GM19372 (cell line): Measurements from ENCODE around the gene PHF2.

Source experiments
- ATAC-seq: cut with Tn5 transposase; IDR thresholded peaks from one replicate; pipeline ENCODE4 v1.9.1; 2021; ENCODE audit warnings: mild to moderate bottlenecking, low read depth, moderate library complexity; ENCODE audit not compliant: unreplicated experiment

PHF2 gene

DNA sequence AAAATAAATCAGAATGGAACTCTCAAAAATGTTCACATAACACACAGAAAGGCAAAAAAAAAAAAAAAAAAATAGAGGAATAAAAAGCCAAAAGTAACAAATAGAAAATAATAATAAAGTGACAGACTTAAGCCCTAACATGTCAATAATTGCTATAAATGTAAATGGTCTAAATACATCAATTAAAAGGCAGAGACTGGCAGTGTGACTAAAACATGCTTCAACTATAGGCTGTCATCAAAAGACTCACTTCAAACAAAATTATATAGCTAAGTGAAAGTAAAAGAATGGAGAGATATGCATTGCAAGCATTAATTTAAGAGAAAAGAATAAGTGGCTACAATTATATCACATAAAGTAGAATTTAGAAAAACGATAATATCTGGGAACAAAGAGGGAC lies 114.2 kb downstream of the PHF2 start:
- no peak for ATAC-seq

GRCh38 chr9:93693129-93693528 lies 116.7 kb downstream of the PHF2 start:
- no peak for ATAC-seq

DNA sequence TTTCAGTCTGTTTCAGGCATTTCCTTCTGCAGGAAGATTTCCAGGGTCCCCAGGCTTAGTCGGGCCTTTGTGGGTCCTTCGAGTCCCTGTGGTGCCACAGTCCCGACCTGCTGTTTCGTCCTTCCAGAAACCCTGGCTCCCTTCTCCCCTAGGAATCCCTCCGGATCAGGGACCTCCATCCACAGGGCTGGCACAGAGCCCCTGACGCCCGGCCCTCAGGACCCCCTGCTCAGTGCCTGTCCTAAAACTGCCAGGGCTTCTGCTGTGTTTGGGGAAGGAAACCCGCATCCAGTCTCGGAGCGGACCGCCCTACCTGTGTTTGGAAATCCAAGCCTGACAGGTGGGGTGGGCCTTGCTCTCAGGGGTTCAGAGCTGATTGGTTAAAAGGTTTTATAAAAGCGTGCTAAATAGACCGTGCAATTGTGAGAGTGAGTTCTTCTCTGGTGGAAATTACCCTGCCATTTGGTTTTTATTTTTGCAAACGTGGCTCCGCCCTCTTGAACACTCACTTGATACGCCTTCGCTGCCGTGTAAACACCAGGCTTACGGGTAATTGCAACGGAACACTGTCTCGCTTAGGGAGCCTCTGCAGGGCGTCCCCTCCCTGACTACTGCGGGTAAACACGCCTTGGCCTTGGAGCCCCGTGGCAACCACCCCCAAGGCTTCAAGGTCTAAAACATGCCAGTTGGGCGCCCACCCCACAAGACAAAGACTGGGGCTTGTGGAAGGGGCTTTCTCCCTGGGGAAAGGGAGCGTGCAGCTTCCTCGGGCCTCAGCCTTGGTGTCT lies 121.2 kb downstream of the PHF2 start:
- ATAC-seq: no peak

- ATAC-seq: no peak
Measured at GRCh38 chr9:93698140-93698908, 121.9 kb downstream of the PHF2 start.

- no peak for ATAC-seq
Measured at GRCh38 chr9:93699650-93700049, 123.3 kb downstream of the PHF2 start.

DNA sequence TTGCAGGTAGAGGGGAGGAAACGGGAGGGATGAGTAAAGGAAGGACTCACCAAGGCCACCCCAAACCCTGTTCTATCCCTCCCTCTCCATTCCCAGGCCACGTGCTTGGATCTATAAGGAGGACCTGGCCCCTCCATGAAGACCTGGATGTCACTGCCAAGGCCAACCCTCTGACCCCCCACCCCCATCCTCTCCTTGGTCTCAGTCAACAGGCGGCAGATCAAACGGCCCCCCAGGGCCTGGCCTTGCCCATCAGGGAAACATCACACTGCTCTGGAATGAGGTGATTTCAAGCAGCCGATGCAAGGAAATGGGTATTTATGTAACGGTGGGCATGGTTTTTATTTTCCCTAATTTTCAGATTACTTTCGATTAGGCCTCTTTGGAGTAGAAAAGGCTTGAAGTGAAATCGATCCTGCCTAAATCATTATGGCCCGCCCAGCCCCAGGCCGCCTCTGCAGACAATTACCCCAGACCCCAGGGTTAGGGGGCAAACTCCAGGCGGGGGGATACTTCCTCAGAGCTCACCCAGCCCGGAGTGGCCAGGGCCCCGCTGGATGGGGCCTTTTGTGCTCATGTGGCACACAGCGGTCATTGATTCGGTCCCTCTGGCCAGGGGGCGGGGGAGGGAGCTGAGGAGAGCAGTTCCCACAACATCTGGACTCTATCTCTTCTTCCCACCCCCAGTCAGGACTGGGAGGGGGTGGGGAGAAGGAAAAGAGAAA lies 125.3 kb downstream of the PHF2 start:
- no peak for ATAC-seq

- ATAC-seq: no peak
Measured at GRCh38 chr9:93702261-93702660, 125.9 kb downstream of the PHF2 start.

DNA sequence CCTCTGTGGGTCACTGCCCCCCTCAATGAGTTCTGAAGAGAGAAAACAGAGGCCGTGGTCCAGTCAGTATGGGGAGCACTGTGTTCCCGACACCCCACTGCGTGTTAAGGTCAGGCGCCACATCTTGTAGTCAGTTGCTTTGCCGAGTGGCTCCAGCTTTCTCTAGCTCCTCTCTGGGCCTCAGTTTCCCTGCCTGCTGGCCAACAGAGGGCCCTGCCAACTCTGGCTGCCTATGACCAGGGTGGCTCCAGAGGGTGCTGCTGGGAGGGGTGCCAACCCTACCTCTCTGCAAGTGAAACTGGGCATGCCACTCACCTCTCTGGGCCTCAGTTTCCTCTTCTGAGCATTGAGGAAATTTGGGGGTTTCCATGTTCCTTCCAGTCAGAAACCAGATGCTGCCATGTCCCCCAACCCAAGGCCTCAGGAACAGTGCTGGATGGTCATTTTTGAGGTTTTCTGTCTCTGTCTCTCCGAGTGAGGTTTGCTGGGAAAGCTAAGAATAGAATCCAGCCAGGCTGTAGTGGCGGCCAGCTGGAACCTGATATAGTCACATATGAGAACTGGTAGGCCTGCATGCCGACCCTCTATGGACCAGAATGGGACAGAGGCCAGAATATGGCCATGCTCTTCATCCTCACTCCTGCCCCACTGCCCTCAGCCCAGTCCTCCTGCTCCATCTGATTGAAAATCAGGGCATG lies 132.1 kb downstream of the PHF2 start:
- no peak for ATAC-seq

DNA sequence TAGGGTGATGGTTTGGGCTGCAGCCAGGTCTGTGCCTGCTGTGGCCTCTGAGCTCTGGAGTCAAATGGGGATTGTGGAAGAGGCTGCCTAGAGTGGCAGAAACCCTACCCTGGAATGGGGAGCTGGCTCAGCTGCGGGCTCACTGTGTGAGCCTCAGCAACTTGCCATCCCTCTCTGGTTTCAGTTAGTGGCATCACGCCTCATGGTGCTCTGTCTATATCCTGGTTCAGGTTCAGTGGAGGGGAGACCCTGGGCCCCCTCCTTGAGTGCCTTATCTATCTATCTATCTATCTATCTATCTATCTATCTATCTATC lies 132.6 kb downstream of the PHF2 start:
- ATAC-seq: no peak

DNA sequence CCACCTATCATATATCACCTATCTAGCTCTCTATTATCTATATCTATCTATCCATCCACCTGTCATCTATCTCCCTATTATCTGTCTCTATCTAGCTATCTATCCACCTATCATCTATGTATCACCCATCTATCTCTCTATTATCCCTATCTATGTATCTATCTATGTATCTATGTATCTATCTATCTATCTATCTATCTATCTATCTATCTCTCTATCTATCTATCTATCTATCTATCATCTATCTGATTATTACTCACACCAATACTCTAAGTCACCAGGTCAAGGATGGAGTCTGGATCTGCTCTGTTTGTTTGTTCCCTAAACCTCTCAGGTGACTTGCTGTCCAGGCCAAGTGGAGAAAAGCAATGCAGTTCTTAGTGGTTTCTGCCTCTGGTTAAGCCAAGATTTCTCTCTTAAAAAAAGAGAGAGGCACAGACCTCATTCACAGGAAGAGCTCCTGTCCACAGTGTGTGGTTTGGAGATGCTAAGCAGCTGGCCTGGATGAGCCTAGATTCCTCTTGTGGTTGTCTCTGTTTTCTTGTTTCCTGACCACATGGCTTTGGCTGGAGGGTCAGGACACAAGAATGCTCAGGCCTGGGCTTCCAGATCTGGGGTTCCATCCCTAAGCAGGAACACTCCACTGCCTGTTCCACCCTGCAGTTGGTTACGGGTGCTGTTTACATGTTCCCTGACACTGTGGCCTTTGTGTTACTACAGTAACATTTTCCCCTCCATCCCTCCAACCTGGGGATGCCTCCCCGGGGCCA lies 133.4 kb downstream of the PHF2 start:
- no peak for ATAC-seq

DNA sequence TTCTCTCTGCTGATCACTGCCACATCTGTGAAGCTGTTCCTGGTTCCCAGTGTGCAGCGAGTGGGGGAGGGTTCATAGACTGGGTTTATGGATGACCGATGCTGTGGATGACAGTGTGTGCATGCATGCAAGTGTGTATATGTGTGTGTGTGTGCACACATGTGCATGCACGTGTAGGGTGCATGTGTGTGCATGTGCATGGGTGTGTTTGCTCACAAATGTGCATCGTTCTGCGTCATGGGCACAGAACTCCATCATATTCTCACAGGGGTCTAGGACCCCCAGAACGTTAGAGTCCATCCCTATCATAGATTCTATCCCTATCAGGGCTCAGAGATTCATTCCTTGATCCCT lies 134.0 kb downstream of the PHF2 start:
- ATAC-seq: no peak

DNA sequence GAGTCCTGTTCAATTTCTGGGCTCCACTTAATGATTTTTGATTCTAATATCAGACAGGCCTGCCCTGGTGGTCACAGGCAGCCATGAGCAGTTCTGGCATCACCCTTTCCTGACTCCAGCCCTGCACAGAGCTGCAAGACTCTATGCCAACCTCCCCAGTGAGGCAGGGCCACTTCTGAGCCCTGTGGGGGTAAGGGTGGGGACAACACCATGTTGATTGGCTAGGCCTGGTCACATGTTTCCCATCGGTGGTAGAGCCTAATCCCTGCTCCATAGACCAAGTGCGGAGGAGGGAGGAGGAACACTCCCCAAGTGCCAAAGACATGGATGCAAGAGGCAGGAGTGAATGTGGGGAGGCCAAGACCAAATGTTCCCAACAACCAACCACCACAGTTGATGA lies 134.6 kb downstream of the PHF2 start:
- no peak for ATAC-seq

- no peak for ATAC-seq
Measured at GRCh38 chr9:93712896-93713295, 136.5 kb downstream of the PHF2 start.

DNA sequence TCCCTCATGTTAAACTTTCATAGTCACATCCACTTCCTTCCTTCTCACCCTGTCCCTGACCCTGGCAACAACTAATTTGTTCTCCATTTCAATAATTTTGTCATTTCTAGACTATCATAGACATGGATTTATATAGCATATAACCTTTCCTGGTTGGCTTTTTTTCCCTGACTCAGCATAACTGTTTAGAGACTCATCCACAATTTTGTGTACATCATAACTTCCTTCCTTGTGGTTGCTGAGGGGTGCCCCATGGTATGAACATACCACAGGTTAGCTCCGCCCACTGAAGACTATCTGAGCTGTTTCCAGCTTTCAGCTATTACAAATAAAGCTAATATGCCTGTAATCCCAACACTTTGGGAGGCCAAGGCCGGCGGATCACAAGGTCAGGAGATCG lies 137.3 kb downstream of the PHF2 start:
- no peak for ATAC-seq

- no peak for ATAC-seq
Measured at GRCh38 chr9:93721417-93721965, 145.1 kb downstream of the PHF2 start.

- ATAC-seq: no peak
Measured at GRCh38 chr9:93724852-93725251, 148.5 kb downstream of the PHF2 start.

DNA sequence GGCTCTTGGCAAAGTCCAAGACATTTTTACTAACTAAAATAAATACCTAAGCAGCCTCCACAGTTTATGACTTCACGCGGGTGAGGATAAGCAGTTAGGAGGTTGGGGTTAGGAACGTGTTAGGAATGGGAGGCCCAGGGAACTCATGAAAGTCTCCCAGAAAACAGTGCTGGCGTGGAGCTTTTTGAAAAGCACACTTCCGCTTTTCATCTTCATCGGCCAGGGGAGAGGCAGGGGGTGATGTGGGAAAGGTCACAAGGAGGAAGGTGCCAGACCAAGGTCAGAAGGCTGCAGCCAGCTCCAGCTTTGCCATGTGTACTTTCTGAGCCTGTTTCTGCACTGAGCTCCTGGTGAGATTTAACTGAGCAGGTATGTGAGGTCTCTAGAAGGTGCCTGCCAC lies 149.0 kb downstream of the PHF2 start:
- ATAC-seq: no peak

- ATAC-seq: no peak
Measured at GRCh38 chr9:93726147-93726546, 149.8 kb downstream of the PHF2 start.
